NK-92 treated with Interleukin-12 subunit alpha and Interleukin-12 subunit beta, amount 100 ng/mL, for 24 hours (cell line): ENCODE data around the gene THSD4.
"Not testable (repeated sequence)": the region's sequence is repeated elsewhere in the genome, so short reads cannot be mapped to it uniquely, and the experiment has no call there.

Experiments
- DNase-seq: peaks from one replicate; lab custom pipeline; 2025; lab: John Stamatoyannopoulos, UW

The THSD4 gene

DNA sequence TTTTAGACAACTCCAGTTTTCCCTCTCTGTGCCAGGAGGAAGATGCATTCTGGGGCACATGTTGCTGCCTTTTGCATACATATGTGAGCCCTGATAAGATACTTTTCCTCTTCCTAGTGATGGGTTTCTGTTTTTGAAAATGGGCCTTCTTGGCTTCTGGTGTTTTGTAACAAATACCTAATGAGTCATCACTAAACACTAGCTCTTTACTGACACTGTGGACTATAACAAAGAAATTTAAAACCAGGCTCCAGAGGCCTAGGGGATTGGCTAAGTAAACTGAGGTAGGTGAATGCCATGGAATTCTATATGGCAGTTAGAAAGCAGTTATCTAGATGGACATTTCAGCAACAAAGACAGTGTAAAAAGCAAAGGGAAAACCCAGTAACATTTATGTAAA, 601.7 kb downstream of the THSD4 start:
- no peak for DNase-seq

DNA sequence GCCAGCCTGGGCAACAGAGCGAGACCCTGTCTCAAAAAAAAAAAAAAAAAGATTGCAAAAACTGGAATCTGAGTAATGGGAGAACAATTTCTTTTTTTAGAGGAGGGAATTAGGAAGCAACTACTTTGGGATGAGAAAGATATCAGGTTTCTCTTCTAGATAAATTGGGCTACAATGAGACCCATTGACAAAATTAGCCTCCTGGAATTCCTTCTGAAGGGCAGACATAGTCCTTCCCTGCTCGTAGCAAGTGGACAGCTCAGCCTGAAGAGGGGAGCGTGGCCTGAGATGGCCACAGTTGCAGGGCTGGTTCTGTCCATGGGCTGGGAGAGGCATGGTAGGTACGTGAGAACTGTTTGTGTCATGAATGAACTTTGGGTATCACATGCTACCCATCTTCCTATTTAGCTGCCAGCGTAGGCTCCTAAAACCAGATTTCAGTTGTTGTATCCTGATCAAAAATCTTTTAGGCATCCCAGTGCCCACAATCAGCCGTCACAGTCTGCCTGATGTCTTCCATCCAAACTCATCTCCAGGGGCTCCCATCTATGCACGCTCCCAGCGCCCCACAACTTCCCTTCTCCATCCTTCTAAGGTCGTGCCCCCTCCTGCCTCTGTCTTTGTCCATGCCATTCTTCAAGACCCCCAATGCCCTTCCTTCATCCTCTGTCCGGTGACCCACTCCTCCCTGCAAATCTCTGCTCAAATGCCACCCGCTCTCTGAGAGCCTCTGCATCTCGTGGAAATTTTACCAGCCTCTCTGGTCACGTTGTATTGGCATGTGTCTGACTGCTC, 603.0 kb downstream of the THSD4 start:
- DNase-seq = no peak

DNA sequence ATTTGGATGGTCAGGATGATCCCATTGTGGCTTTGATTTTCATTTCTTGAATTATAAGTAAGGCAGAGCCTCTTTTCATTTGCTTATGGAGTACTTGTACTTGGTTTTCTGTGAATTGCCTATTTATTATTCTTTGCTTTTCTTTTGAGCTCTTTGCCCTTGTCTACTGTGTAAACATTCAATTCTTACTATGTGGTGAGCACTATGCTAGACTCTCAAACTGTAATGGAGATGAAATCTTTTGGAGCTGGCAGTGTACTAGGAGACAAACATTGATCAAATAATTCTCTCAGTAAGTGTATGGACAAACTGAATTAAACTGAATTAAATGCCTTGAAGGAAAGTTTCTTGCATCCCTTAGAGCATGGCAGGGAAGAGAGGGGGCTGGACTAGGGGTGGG, 608.1 kb downstream of the THSD4 start:
- DNase-seq = no peak

DNA sequence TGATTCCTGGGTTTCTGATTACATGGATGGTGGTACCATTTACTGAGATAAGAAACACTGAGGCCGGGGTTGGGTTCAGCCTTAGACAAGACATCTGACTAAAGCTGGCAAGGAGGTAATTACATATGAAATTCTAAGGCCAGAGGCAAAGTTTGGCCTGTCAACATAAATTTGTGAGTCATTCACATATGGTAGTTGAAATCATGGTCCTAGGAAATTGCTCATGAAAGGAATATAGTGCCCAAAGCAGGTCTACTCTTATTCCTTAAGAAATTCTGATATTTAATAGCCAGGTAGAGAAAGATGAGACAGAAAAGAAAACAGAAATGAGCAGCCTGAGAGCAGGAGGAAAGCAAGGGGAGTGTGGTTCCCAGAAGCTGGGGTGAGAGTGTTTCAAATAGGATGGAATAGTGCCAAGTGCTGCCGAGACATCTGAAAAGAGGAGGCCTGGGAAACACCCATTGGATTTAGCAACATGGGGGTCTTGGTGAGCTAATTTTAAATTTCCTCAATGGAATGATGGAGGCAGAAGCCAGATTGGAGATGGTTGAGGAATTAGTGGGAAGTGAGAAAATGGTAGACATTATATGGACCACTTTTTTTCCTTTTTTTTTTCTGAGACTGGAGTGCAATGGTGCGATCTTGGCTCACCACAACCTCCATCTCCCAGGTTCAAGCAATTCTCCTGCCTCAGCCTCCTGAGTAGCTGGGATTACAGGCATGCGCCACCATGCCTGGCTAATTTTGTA, 610.1 kb downstream of the THSD4 start:
- not testable (repeated sequence) for DNase-seq

DNA sequence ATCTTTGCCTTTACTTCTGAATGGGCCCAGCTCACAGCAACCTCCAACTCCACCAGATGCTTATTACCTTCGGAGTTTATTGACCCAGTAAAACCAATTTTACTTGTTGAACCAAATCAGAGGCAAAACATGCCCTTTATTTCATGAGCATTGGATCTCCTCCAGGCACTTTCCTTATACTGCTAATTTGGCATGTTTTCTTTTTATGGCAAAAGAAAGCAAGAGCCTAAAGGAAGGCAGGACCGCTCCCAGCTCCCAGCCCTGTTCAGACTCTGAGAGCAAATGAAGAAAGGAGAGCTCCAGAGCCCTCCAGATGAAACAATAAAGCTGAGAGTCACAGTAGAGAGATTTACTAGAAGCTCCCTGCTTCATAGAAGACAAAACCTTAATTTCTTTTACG, 613.6 kb downstream of the THSD4 start:
- DNase-seq = no peak

DNA sequence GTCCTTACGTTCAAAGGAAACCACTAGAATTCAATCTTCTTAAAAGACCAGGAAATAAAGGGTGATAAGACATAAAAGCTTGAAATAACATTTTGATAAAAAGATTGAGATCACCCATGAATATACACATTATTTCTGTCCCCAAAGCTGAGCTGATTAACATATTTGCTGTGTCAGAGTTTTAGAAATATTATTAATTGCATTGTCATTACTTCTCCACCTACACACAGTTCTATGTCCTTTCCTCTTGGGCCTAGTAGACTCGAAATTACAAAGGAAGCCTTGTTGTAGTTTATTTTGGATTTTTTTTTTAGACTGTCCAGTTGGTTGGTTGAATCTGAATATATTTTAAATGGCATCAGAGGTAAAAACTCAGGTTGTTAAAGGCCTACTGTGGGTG, 614.0 kb downstream of the THSD4 start:
- no peak for DNase-seq

DNA sequence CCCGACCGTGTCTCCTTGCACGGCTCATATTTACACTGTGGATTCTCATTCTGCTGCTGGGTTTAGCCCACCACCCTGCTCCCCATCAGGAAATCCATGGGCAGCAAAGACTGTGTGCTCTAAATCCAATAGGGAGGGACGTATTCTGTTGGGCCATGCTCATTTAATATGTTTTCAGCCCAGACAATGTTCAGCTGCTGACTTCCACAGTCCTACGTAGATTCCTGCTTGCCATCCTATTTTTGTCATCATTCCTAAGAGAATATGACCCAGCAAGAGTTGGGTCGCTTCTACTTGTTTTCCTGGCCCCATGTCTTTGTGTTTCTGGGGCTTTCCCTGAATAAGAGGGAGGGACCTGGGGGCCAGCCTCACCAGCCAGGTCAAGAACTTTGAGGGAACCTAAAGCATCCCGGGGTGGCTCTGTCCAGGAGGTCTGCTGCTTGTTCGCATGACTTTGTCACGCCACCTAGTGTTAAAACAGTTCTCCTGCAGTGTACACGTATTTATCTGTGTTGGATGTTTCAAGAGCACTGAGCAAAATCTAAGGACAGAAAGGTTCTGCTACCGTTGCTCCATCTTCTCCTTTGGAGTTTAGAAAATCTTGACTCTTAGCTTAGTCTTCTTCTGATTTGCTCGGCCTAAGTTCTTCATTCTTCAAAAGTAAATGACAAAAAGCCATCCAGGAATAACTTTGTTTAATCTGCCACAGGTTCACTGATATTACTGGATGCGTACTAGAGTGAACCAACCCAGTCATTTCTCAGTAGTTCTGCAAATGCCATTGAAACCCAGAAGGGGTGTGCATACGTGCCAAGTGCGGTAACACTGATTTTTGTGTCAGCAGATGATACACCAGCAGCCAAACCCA, 615.2 kb downstream of the THSD4 start:
- peak; percentile 7 for DNase-seq

DNA sequence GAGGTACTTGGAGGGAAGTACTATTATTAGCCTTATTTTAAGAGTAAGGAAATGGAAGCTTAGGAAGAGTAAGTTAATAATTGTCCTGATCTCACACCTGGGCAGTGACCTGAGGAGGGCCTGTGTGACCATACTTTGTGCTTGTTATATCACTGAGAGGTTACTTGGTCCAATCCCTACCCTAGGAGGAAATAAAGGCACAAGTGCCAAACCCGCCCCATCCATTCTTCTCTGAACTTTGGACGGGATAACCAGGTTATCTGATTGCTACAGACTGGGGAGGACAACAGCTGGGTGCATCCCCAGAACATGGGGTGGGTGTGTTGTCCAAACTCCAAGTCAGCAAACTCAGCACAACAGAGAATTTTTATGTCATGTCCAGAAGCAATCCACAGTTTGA, 617.4 kb downstream of the THSD4 start:
- DNase-seq = no peak

DNA sequence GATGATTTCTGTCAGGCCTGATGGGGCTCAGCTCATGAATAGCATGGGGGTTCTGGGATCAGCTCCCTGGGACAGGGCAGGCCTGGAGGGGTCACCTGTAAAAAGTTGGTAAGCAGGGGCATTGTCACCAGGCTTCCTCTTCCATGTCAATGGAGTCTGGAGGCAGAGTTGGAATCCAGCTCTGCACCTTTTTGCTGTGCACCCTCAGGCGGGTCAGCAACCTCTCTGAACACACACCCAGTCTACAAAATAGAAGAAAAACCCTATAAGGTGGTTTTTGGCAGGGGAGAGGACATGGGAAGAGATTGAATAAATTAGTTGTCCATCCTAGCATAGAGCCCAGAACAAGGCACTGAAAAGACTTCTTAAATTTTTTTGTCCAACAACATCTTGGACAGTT, 617.9 kb downstream of the THSD4 start:
- no peak for DNase-seq

DNA sequence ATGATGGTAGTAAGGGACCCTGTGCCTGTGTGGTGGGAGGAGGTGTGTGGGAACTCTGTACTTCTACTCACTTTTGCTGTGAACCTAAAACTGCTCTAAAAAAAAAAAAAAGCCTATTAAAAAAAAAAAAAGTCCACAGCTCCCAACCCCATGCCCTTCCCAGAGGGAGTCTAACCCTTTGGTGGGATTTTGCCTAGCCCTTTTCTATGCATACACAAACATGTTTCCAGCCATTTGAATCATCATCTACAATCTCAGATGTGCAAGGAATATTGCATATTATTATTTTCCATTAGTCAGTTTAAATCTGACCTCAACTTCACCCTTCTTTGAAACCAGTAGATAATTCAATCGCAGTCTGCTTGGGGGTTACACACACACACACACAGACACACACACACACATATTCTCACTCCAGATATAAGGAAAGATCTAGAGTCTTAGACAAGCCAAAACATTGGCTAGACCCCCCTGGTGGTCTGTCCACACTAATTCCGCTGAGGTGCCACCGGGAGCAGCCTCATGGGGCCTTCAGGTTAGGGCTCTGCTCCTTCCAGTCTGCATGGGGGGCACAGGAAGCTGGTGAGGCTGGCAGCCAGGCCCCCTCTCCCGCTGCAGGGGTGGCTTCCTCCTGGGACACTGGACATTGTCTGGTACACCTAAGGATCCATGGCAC, 619.6 kb downstream of the THSD4 start:
- DNase-seq = no peak

DNA sequence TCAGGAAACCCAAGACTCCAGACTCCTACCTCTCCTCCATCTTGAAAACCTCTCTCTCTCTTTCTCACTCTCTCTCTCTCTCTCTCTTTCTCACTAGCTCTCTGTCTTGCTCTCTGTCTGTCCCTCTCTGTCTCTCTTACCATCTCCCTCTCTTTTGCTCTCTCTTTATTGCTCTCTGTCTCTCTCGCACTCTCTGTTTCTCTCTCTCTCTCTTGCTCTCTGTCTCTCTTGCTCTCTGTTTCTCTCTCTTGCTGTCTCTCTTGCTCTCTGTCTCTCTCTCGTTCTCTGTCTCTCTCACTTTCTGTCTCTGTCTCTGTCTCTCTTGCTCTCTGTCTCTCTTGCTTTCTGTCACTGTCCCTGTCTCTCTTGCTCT, 620.1 kb downstream of the THSD4 start:
- no peak for DNase-seq

DNA sequence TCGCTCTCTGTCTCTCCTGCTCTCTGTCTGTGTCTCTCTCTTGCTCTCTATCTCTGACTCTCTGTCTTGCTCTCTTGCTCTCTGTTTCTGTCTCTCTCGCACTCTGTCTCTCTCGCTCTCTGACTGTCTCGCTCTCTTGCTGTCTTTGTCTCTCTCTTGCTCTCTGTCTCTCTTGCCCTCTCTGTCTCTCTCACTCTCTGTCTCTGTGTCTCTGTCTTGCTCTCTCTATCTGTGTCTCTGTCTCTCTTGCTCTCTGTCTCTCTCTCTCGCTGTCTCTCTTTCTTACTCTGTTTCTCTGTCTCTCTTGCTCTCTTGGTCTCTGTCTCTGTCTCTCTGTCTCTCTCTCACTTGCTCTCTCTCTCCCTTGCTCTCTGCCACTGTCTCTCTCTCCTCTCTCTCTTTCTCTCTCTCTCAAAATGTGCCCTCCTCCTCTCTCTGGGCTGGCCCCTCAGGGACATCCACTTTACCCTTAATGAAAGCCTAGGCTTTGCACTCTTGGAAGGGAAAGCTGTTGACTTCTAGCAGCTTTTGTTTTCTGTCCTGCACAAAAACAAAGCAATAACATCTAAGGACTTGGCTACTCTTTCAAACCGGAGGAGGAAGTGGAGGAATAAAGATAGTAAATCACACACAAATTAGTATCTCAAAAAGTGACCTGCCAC, 621.1 kb downstream of the THSD4 start:
- no peak for DNase-seq

DNA sequence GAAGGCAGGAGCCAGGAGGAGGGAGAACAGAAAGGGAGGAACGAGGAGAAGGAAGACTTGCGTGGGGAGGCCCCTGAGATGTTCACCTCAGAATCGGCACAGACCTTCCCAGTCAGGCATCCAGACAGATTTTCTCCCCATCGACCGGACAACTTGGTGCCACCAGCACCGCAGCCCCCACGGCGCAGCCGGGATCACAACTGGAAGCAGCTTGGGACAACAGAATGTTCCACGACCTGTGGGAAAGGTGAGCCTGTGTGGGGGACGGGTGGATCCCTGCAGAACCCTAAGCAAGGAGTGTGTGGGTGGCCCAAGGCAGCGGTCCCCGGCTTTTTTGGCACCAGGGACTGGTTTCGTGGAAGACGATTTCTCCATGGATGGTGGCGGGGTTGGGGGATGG, 622.5 kb downstream of the THSD4 start:
- no peak for DNase-seq

DNA sequence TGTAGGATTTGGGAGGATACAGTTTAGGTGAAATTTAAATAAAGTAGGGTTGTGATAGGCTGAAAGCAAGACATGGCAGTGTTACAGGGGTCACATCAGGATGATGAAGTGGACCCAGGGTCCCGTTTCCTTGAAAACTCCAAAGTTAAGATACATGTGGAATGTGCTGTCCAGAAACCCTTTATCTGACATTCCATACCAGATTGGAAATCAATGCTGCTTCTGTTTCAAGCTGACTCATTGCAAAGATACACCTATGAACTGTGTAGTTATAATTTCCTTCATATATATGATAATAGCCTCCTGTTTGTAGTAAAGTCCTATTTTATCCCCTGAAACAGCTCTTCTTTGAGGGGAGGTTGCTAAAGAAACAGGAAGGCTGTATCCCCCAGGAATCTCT, 624.1 kb downstream of the THSD4 start:
- DNase-seq = no peak

DNA sequence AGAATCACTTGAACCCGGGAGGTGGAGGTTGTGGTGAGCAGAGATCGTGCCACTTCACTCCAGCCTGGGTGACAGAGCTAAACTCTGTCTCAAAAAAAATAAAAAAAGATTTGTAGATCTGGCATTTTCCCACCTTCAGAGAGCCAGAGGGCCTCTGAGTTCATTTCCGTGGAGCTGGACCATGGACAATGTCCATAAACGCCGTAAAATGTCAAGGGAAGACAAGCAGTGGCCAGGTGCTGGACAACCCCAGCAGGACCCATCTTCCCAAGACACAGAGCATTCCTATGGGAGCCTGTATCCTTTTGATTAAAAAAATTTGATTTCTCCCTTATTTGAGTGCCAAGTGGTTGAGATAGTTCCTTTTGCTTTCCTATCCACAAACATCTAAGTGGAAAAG, 627.7 kb downstream of the THSD4 start:
- DNase-seq = no peak

DNA sequence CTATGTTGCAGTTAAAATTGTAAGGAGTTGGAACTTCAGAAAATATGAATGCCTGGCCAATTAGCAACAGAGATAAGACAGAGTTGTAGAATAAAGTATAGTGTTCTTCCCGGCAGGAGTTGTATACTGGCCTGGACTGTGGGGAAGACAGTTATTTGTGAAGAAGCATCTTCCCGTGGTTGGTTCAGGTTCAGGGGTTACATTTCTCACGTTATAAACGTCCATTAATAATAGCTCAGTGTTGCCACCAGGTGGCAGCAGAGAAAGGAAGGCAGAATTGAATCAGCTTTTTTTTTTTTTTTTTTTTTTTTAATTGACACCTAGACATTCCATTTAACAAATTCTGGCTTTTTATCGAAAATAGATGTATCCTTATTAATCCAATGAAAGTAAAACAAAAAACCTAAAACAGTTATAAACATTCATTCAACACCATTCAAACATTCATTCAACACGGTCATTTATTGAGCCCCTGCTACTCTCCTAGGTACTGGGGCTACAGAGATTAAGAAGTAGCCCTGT, 628.7 kb downstream of the THSD4 start:
- DNase-seq = peak; percentile 28

DNA sequence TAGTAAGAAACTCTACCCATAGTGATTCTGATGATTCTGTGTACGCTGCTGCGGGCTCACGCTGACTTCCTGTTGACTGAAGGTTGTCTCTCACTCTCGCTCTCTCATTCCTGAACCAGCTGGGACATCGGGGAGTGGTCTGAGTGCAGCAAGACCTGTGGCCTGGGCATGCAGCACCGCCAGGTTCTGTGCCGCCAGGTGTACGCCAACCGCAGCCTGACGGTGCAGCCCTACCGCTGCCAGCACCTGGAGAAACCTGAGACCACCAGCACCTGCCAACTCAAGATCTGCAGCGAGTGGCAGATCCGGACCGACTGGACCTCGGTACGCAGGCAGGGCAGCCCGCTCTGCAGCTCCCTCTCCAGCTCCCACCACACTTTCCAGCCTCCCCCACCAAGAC, 631.4 kb downstream of the THSD4 start:
- no peak for DNase-seq

DNA sequence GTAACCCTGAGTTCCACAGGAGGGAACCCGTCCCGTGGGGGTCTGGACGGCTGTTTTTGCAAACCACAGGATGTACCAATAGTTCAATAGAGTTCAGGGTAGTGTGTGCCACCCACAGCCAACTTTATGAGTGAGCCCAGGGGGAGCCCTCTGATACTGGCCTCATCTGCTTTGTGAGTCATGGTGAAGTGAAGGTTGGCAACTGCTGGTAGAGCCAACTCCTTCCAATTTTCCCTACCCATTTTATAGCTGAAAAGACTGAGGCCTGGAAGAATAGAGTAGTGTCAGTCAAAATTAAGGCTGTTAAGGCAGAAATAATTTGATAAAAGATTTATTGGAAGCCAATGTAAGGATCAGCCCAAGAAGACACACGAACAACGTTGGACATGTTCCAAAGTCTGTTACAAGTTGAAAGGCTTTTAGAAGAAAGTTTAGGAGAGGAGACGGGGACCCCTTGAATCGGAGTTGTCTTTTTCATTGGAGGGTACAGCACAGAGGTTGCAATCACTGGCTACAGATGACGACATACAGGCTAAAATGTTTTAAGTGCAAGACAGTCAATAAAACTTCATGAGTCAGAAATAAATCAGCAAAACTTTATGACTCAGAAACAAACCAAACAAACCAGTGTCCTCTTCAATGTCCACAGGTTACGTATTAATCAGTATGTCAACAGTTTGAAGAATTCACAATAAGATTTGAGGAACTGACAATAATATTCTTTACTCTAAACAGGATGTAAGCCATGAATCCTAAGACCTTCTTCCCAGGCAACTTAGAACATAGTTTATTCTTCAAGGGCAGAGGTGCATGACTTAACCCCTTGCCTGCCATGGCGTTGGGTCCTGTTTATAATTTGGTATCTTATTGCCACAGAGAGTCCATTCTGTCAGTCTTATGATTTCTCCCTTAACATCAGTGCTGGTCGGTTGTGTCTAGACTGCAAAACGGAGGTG, 632.1 kb downstream of the THSD4 start:
- no peak for DNase-seq

DNA sequence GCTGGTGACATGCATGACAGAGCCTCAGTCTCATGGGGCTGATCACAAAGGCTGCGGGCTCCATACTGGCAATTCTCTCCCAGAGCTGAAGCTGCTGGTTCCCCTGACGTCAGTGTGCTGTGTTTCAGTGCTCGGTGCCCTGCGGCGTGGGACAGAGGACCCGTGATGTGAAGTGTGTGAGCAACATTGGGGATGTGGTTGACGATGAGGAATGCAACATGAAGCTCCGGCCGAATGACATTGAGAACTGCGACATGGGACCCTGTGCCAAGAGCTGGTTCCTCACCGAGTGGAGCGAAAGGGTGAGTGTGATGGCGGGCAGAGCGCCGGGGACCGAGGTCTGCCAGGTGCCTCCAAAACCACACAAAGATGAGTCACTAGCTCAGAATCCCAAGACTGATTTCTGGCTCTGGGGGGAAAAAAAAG, 633.0 kb downstream of the THSD4 start:
- DNase-seq = no peak

DNA sequence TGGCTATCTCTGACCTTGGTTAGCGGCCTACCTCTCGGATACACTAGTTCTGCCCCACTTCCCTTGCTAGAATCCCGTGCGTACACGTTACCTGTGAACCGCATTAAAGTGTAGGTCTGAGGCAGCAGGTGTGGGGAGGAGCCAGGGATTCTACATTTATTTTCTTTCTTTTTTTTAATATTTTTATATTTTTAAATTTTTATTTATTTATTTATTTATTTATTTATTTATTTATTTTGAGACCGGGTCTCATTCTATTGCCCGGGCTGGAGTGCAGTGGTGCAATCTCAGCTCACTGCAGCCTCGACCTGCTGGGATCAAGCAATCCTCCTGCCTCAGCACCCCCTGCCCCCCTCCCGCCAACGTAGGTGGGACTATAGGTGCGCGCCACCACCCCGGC, 634.2 kb downstream of the THSD4 start:
- DNase-seq = no peak
